Endometrial microvascular endothelial cells (primary cell): ENCODE data around the gene CYB561A3. TPM values are rescaled to one million over a fixed set of nuclear protein-coding genes. Genes with fewer than 3 reads are reported as not detected.
"Not testable (repeated sequence)": the region's sequence is repeated elsewhere in the genome, so short reads cannot be mapped to it uniquely, and the experiment has no call there.

Experiments
- in situ Hi-C: cut with HindIII; loops from 2 replicates; pipeline ENCODE4 v1.10.0; 2017; ENCODE audit warnings: low sequenced_read_pairs, low pct_unique_long_range_greater_than_20kb; ENCODE audit errors: inconsistent ontology term
- total RNA-seq: library from RNA; depleted of rRNA; stranded (reverse); fragments of >200 nt; gene quantifications from one replicate; pipeline ENCODE4 v1.2.3, GENCODE V29; 2015; ENCODE audit errors: inconsistent ontology term

CYB561A3 gene
- total RNA-seq = 79.1 TPM

GRCh38 chr11:61361741-61362541 lies at the start of gene CYB561A3, which contains the start of gene TMEM138:
CYB561A3 (minus strand) TSS chr11:61361882; CDS start chr11:61356713, 5,169 bp downstream.
TMEM138 (plus strand) TSS chr11:61362374; CDS start chr11:61364391, 2,017 bp downstream.
- in situ Hi-C loops = no loop called here

- in situ Hi-C loops = no loop called here
Observed at GRCh38 chr11:61406991-61407728, 45.5 kb upstream of the CYB561A3 start.

- in situ Hi-C loops = no loop called here
Observed at GRCh38 chr11:61406067-61406466, 44.4 kb upstream of the CYB561A3 start.

- in situ Hi-C loops = no loop called here
Observed at GRCh38 chr11:61404641-61405040, 43.0 kb upstream of the CYB561A3 start.

- in situ Hi-C loops = no loop called here
Observed at GRCh38 chr11:61404103-61404502, 42.4 kb upstream of the CYB561A3 start.

GRCh38 chr11:61403658-61404057 lies 42.0 kb upstream of the CYB561A3 start:
- in situ Hi-C loops = no loop called here

- in situ Hi-C loops = no loop called here
Observed at GRCh38 chr11:61401573-61401972, 39.9 kb upstream of the CYB561A3 start.

GRCh38 chr11:61401173-61401572 lies 39.5 kb upstream of the CYB561A3 start:
- in situ Hi-C loops = no loop called here

- in situ Hi-C loops = no loop called here
Observed at GRCh38 chr11:61392981-61393595, 31.4 kb upstream of the CYB561A3 start.

GRCh38 chr11:61390161-61390560 lies 28.5 kb upstream of the CYB561A3 start:
- in situ Hi-C loops = no loop called here

GRCh38 chr11:61384271-61385242 lies 22.9 kb upstream of the CYB561A3 start:
- in situ Hi-C loops = no loop called here

GRCh38 chr11:61383859-61384258 lies 22.2 kb upstream of the CYB561A3 start:
- in situ Hi-C loops = not testable (repeated sequence)

GRCh38 chr11:61380884-61381283 lies 19.2 kb upstream of the CYB561A3 start:
- in situ Hi-C loops = no loop called here

GRCh38 chr11:61378713-61379313 lies 17.1 kb upstream of the CYB561A3 start:
- in situ Hi-C loops = no loop called here

- in situ Hi-C loops = no loop called here
Observed at GRCh38 chr11:61377461-61378160, 15.9 kb upstream of the CYB561A3 start.

GRCh38 chr11:61375761-61376108 lies 14.1 kb upstream of the CYB561A3 start:
- in situ Hi-C loops = no loop called here

- in situ Hi-C loops = no loop called here
Observed at GRCh38 chr11:61372659-61373420, 11.2 kb upstream of the CYB561A3 start.
